ENCODE measurements around the gene FCHO2.

FCHO2 gene

DNA sequence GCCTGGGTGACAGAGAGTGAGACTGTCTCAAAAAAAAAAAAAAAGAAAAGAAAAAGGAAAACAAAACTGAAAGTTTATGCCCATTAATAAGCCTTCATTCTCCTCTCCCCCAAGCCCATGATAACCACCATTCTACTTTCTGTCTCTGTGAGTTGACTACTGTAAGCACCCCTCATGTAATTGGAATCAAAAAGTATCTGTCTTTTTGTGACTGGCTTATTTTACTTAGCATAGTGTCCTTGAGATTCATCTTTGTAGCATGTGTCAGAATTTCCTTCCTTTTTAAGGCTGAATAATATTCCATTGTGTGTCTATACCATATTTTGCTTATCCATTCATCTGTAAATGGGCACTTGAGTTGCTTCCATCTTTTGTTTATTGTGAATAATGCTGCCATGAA lies 150.5 kb downstream of the FCHO2 start:
- H3K4me3 Mint-ChIP-seq = no peak overlapping the region
- no peaks in the 10 kb centered on the region for H3K4me1 Mint-ChIP-seq
- H3K27me3 Mint-ChIP-seq = peaks cover 29% of the 10 kb centered on the region
- no peaks in the 10 kb centered on the region for H3K36me3 Mint-ChIP-seq
- no peak overlapping the region for H3K27ac Mint-ChIP-seq
- H3K9me3 Mint-ChIP-seq = no peaks in the 10 kb centered on the region

DNA sequence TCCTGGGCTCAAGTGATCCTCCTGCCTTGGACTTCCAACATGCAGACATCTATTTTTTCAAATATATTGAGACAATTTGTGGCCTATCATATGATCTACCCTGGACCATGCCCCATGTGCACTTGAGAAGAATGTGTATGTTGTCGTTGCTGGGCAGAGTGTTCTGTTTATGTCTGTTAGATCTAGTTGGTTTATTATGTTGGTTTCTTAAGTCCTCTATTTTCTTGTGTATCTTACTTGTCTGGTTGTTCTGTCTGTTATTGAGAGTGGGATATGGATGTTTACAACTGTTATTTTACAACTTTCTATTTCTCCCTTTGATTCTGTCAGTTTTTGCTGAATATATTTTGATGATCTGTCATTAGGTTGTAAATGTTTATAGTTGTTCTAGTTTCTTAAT lies 154.3 kb downstream of the FCHO2 start:
- H3K4me3 Mint-ChIP-seq = no peak overlapping the region
- H3K27me3 Mint-ChIP-seq = peaks cover 47% of the 10 kb centered on the region
- no peaks in the 10 kb centered on the region for H3K9me3 Mint-ChIP-seq
- H3K27ac Mint-ChIP-seq = no peak overlapping the region
- H3K4me1 Mint-ChIP-seq = no peaks in the 10 kb centered on the region
- H3K36me3 Mint-ChIP-seq = no peaks in the 10 kb centered on the region

DNA sequence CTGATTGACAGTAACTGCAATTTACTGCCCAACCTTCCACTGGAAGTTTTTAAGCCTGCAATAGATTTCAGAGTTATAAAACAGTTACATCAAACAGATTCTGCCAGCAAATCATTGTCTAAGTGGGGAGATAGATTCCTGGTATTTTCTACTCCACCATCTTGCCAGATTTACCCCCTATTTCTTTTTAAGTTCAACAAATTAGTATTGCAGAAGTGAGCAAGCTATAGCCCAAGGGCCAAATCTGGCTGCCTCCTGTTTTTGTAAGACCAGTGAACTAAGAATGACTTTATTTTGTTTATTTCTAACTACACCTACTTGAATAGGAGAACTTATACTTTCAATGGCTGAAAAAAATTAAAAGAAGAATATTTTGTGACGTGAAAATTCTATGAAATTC lies 155.7 kb downstream of the FCHO2 start:
- Mint-ChIP-seq H3K27ac (no peak overlapping the region), H3K4me3 (no peak overlapping the region), H3K4me1 (no peaks in the 10 kb centered on the region), H3K27me3 (peaks cover 48% of the 10 kb centered on the region), H3K36me3 (no peaks in the 10 kb centered on the region), H3K9me3 (no peaks in the 10 kb centered on the region)

DNA sequence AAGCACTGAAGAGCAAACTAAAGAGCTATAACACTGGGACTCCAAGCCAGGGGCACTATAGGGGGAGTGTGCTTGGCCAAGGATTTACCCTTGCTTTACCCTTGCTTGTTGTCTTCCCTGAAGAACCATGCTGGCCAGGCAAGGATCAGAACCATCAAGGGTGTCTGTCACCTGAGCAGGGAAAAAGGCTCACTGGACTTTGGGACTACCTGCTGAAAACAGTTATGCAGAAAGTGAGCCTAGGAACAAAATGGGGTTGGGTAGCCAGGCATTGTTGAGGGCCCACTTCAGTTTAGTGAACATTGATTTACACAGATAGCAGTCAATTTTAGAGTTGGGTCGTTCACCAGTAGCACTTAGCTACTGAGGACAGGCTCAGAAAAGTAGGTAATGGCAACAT lies 156.5 kb downstream of the FCHO2 start:
- Mint-ChIP-seq H3K27me3 (peaks cover 54% of the 10 kb centered on the region), H3K4me1 (no peaks in the 10 kb centered on the region), H3K27ac (no peak overlapping the region), H3K36me3 (no peaks in the 10 kb centered on the region), H3K9me3 (no peaks in the 10 kb centered on the region), H3K4me3 (no peak overlapping the region)

DNA sequence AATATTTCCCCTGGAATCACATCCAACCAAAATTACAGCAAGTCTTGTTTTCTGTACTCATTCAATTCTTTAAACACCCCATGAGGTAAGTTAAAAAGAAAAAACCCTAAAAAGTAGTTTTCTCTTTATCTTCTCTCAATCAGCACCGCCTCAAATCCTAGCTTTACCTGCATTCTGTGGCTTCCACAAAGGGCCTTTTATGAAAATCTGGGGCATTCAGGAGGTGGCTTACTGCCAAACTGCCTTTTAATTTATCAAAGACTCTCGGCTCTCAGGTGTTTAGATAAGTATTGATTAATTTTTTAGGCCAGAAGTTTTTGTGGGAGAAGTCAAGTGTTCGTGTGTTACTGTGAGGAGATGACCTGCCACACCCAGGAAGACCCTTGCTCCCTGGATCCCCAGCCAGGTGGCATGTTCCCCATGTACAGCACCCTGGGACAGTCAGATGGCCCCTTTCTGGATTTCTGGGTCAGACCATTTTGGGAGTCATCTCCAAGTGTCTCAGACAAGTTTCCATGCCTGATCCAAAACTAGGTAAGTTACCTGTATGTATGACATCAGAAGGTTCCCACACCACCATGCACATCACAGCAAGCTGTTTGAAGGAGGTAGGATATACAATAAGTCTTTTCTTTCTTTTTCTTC lies 158.3 kb downstream of the FCHO2 start:
- H3K27ac Mint-ChIP-seq = no peak overlapping the region
- H3K36me3 Mint-ChIP-seq = no peaks in the 10 kb centered on the region
- no peak overlapping the region for H3K4me3 Mint-ChIP-seq
- H3K27me3 Mint-ChIP-seq = peaks cover 52% of the 10 kb centered on the region
- no peaks in the 10 kb centered on the region for H3K4me1 Mint-ChIP-seq
- no peaks in the 10 kb centered on the region for H3K9me3 Mint-ChIP-seq

DNA sequence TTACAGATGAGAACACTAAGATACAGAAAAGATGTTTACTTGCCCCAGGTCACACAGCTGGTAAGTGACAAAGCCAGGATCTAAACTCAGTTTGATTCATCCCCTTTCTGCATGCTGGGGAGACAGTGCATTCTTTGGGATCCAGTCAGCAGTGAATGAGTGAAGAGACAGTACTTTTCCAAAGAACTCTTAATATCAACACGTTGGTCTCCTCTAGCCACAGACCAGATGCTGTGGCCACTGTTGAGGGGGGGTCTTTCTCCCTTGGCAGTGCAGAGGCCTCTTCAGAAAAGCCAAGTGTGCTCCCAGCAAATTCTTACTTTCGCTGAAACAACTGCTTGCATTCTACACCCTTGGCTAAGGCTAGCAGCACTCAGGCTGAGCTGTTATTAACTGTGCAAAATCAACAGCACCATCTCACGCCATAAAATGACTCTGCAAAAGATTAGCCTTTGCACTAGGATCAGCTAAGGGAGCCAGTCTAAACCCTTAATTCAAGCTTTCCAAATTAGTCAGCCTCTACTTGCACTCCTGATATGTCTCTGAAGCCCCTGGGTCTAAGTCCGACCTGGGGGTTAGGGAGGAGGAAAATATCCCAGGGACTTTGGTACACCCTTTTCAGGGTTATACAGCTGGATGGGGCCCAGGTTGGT lies 159.7 kb downstream of the FCHO2 start:
- H3K4me3 Mint-ChIP-seq = no peak overlapping the region
- peaks cover 4% of the 10 kb centered on the region for H3K4me1 Mint-ChIP-seq
- H3K36me3 Mint-ChIP-seq = no peaks in the 10 kb centered on the region
- H3K9me3 Mint-ChIP-seq = no peaks in the 10 kb centered on the region
- no peak overlapping the region for H3K27ac Mint-ChIP-seq
- peaks cover 49% of the 10 kb centered on the region for H3K27me3 Mint-ChIP-seq

DNA sequence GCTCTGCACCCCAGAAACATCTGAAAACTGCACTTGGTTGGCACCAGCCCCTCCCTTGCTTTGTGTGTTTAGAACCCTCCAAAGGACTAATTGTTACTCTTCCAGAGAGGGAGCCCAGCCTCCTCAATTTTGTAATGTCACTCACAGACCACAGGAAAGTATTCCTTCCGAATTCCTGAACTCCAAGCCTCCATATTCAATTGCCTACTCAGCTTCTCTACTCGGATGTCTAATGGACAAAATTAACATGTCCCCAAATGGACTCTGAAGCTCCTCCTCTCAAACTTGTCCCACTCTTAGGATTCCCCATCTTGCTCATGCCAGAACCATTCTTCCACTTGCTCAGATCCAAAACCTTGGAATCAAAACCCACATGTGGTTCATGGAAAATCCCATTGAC lies 160.7 kb downstream of the FCHO2 start:
- Mint-ChIP-seq H3K27ac (no peak overlapping the region), H3K27me3 (peaks cover 54% of the 10 kb centered on the region), H3K36me3 (no peaks in the 10 kb centered on the region), H3K4me3 (no peak overlapping the region), H3K4me1 (peaks cover 8% of the 10 kb centered on the region), H3K9me3 (no peaks in the 10 kb centered on the region)

DNA sequence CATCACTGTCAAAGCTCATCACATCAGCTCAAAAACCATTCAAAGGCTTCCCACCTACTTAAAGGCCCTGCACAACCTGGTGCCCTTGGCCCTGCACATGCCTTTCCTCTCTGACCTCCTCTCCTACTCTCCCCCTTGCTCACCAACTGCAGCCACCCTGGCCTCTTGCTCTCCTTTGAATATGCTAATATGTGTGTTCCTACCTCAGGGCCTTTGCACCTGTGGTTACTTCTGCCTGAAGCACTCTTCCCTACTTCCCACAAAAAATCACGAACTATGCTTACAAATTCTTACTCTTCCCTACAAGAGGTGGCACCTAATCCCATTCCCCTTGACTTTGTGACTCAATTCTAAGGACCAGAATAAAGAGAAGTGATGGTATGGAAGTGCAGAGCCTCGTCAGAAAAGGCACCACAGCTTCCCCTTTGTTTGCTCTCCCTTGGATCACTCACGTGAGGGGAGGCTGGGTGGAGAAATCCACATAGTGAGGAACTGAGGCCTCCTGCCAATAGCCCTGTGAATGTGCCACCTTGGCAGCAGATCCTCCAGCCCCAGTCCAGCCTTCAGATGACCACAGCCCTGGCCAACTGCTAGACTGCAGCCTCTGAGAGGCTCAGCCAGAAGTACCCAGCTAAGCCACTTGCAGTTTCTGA lies 161.4 kb downstream of the FCHO2 start:
- H3K27me3 Mint-ChIP-seq = peaks cover 54% of the 10 kb centered on the region

DNA sequence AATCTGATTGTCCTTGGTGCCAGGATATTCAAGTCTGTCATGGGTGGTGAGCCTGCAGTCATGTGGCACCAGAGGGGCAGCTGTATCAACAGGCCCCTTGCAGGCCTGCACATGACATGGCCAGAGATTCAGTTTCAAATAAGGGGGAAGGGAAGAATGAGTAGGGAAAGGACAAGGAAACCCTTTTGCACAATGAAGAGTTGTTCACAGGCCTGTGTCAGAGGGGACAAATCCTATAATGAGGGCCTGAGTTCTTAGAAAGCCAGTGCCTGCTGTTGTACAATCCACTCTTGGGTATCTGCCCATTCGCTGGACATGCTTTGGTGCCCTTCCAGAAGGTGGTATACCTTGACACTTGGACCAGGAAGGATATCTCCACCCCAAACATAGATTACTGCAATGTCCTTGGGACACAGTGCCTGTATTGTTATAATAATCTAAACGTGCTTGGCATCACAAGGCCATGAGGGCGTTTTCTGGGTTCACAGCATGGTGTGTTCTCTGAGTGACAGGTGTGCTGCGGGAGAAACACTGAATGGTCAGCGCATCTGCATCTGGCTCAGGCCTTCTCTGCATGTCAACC lies 162.6 kb downstream of the FCHO2 start:
- H3K27ac Mint-ChIP-seq = no peak overlapping the region
- peaks cover 46% of the 10 kb centered on the region for H3K27me3 Mint-ChIP-seq
- H3K9me3 Mint-ChIP-seq = no peaks in the 10 kb centered on the region

More for the DNA sequence above, 161.4 kb downstream of the FCHO2 start:
- no peak overlapping the region for H3K27ac Mint-ChIP-seq
- H3K4me1 Mint-ChIP-seq = peaks cover 8% of the 10 kb centered on the region
- no peaks in the 10 kb centered on the region for H3K9me3 Mint-ChIP-seq
- H3K4me3 Mint-ChIP-seq = no peak overlapping the region
- no peaks in the 10 kb centered on the region for H3K36me3 Mint-ChIP-seq

DNA sequence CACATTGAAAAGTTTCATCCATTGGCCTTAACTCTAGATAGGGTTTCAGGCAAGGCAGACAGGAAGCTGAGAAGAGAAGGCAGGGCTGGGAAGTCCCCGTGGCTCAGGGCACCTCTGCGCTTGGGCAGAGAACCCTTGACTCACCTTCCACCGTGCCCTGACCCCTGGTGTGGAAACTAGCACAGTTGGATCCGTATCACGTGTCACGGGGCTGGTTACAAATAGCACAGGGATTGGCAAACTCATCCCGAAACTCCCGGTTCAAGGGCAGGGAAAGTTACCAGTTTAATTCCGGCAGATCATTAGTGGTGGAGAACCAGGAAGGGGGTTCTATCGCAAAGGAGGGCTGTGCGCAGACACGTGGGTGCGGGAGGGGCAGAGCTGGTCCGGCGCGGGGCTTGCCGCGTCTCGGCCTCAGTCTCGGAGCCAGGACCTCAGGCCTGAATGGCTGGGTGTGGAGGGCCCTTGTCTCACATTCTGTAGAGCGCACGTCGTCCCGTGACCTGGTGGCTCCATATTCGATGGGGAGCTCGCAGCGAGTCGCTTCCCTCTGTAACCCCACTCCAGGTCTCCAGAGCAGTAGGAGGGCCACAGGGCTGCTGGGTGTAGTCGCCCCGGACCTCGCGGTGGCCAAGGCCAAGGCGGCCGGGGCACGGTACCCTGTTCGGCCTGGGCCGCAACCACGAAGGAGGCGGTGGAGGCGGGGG lies 163.8 kb downstream of the FCHO2 start:
- Mint-ChIP-seq H3K27ac (no peak overlapping the region), H3K27me3 (peaks cover 44% of the 10 kb centered on the region), H3K4me3 (peak overlapping the region; percentile 43), H3K9me3 (no peaks in the 10 kb centered on the region), H3K4me1 (peaks cover 13% of the 10 kb centered on the region), H3K36me3 (no peaks in the 10 kb centered on the region)

More for the DNA sequence above, 162.6 kb downstream of the FCHO2 start:
- H3K4me1 Mint-ChIP-seq = peaks cover 13% of the 10 kb centered on the region
- no peak overlapping the region for H3K4me3 Mint-ChIP-seq
- H3K36me3 Mint-ChIP-seq = no peaks in the 10 kb centered on the region

DNA sequence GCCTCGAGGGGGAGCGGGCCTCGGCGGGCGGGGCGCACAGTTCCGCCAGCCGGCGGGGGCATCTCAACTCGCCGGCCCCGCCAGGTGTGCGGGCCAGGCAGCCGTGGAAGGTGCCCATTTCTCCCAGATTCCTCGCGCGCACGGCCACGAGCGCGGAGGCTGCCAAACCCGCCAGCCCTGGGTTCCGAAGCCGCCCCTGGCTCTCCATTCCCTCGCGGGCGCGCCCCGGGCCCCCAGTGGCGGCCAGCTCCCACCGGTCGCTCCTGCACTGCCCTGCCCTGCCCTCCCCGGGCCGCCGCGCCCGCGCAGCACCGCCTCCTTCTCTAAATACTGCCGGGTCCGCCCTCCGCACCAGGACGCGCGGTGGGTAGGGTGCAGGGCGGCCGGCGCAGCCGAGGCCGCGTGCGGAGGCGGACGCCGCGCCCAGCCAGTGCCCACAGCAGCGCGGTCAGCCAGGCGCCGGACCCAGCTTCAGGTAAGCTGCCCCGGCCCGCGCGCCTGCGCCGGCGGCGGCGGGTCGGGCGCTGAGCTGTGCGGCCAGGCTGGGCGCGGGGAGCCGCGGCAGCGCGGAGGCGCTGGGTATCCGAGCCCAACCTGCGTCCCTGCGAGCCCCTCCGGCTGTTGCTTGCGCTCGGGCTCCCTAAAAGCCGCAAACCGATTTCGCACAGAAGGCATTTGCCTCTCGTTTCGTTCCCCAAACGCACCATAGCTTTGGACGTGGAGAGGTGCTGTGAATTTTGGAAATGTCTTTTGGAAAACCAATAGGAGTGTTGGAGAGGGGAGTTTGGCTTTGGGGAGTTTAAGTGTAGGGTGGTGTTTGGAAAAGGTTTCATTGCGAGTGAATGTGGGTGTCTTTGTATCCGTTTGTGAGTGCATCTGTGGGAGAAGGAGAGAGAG lies 164.6 kb downstream of the FCHO2 start, which contains the start of gene TMEM171:
Gene TMEM171 (plus strand): TSS at position 354 of the 897 bp plus-strand sequence. CDS start 2,799 bp downstream, outside the sequence.
- Mint-ChIP-seq H3K4me1 (peaks cover 13% of the 10 kb centered on the region), H3K4me3 (peak within 1 kb of the TSS; percentile 43), H3K27me3 (peaks cover 44% of the 10 kb centered on the region), H3K9me3 (no peaks in the 10 kb centered on the region), H3K27ac (no peak within 1 kb of the TSS), H3K36me3 (no peaks in the 10 kb centered on the region)

DNA sequence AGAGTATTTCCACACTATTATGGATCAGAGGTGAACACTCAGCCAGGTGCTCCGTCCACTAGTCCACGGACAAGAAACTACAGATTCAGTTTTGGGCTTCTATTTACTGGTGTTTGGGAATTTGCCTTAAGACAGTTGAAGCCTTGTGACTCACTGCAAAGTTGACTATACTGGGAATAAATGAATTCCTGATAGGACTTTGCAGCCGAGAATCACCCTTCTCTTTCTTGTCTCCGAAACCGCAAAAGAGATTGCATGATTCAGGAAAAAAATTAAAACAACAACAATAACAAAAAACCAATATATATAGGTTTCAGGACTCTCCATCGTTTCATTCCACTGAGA lies 165.2 kb downstream of the FCHO2 start:
- Mint-ChIP-seq H3K27me3 (peaks cover 48% of the 10 kb centered on the region), H3K9me3 (no peaks in the 10 kb centered on the region), H3K4me1 (peaks cover 13% of the 10 kb centered on the region), H3K27ac (no peak overlapping the region), H3K4me3 (peak overlapping the region; percentile 34), H3K36me3 (no peaks in the 10 kb centered on the region)

DNA sequence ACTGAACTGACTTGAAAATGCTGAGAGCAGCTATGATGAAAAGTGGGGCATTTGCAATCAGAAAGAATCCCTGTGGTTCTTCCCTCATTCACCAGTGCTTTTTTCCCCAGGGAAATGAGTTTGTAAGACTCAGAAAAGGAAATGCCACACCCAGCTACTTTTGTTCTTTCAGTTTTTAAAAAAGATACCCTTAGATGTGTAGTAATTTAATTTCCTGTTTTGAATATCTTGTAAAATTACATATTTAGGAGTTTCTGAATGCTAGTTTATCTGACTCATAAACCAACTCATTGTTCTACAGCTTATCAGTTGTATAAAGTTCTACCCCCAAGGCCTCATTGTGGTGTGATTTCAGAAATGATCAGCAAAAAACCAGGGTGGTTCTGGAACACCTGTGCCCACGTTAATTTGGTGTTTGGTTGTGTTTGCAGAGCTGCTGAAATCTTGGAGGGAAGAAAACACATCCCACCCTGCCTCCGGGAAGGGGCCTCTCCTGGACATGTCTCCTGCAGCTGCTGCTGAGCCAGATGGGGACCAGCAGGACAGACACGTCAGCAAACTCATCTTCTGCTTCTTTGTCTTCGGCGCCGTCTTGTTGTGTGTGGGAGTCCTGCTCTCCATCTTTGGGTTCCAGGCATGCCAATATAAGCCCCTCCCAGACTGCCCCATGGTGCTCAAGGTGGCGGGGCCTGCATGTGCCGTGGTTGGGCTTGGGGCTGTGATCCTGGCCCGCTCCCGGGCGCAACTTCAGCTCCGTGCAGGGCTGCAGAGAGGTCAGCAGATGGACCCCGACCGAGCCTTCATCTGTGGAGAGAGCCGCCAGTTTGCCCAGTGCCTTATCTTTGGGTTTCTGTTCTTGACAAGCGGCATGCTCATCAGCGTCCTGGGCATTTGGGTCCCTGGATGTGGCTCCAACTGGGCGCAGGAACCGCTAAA lies 167.3 kb downstream of the FCHO2 start:
- H3K27ac Mint-ChIP-seq = no peak overlapping the region
- no peak overlapping the region for H3K4me3 Mint-ChIP-seq
- H3K27me3 Mint-ChIP-seq = peaks cover 42% of the 10 kb centered on the region
- H3K4me1 Mint-ChIP-seq = peaks cover 13% of the 10 kb centered on the region
- no peaks in the 10 kb centered on the region for H3K9me3 Mint-ChIP-seq
- H3K36me3 Mint-ChIP-seq = no peaks in the 10 kb centered on the region

DNA sequence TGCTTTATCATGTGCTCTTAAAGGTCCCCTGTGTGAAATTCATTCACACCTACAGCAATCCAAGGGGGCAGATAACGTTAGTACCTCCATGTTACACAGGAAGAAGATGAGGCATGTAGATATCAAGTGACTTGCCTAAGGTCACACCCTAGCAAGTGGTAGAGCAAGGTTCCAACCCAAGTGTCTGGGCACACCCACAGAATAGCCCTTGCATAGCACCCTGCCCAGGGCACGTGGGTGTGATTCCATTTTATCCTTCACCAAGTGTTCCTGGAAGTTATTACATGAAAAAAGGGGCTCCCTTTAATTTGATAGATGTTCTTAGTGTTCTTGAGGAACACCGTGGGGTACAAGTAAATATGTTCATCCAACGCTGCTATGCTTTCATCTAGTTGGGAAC lies 169.4 kb downstream of the FCHO2 start:
- H3K4me3 Mint-ChIP-seq = no peak overlapping the region
- H3K36me3 Mint-ChIP-seq = no peaks in the 10 kb centered on the region
- no peak overlapping the region for H3K27ac Mint-ChIP-seq
- H3K9me3 Mint-ChIP-seq = no peaks in the 10 kb centered on the region
- peaks cover 10% of the 10 kb centered on the region for H3K4me1 Mint-ChIP-seq
- H3K27me3 Mint-ChIP-seq = peaks cover 43% of the 10 kb centered on the region
